Endothelial cell (in vitro differentiated cells): ENCODE measurements around the gene ANKRD33B. TPM values are rescaled to one million over a fixed set of nuclear protein-coding genes. Genes with fewer than 3 reads are reported as not detected.

Experiments
- DNase-seq: peaks from one replicate; pipeline ENCODE4 v3.0.0; 2021; ENCODE audit warnings: low spot score
- H3K27ac Mint-ChIP-seq: one replicate; pipeline ENCODE4 v1.8.0; 2021; ENCODE audit warnings: mixed read lengths, inconsistent platforms; ENCODE audit not compliant: unreplicated experiment
- H3K27me3 Mint-ChIP-seq: one replicate; pipeline ENCODE4 v1.8.0; 2021; ENCODE audit warnings: mild to moderate bottlenecking, moderate library complexity, mixed read lengths, inconsistent platforms; ENCODE audit not compliant: unreplicated experiment
- H3K36me3 Mint-ChIP-seq: one replicate; pipeline ENCODE4 v1.8.0; 2021; ENCODE audit warnings: mild to moderate bottlenecking, low read depth, mixed read lengths, inconsistent platforms; ENCODE audit not compliant: unreplicated experiment
- H3K4me1 Mint-ChIP-seq: one replicate; pipeline ENCODE4 v1.8.0; 2021; ENCODE audit warnings: mild to moderate bottlenecking, mixed read lengths, inconsistent platforms; ENCODE audit not compliant: unreplicated experiment
- H3K4me3 Mint-ChIP-seq: one replicate; pipeline ENCODE4 v1.8.0; 2021; ENCODE audit warnings: mild to moderate bottlenecking, mixed read lengths, inconsistent platforms; ENCODE audit not compliant: unreplicated experiment
- H3K9me3 Mint-ChIP-seq: one replicate; pipeline ENCODE4 v1.8.0; 2021; ENCODE audit warnings: mixed read lengths, inconsistent platforms; ENCODE audit not compliant: unreplicated experiment
- CTCF ChIP-seq: fragments of 200-600 bp; sonication (generic); IDR thresholded peaks from one replicate; pipeline ENCODE4 v1.5.0; 2021; ENCODE audit warnings: antibody characterized with exemption; ENCODE audit not compliant: unreplicated experiment
- total RNA-seq: library from RNA; stranded (reverse); fragmentation: NEBNext Ultra II Directional; extraction: Animal tissue kit (Norgen Biotek cat#: 25700); gene quantifications from one replicate; pipeline ENCODE4 v1.2.1, GENCODE V29; 2021; ENCODE audit not compliant: unreplicated experiment

Gene ANKRD33B
- total RNA-seq, 1 donor from 2014 or later, result 7.0 TPM

- Mint-ChIP-seq H3K27ac (no peak overlapping the region), H3K9me3 (no peaks in the 10 kb centered on the region), H3K4me1 (peaks cover 5% of the 10 kb centered on the region), H3K27me3 (peaks cover 5% of the 10 kb centered on the region), H3K36me3 (peaks cover 8% of the 10 kb centered on the region), H3K4me3 (no peak overlapping the region)
- TF ChIP-seq CTCF, result no peak
- DNase-seq, result no peak
These were observed 53.2 kb downstream of the ANKRD33B start for GRCh38 chr5:10617103-10617502.

GRCh38 chr5:10618311-10618710, 54.4 kb downstream of the ANKRD33B start:
- TF ChIP-seq CTCF, result no peak
- H3K4me1 Mint-ChIP-seq, result peaks cover 7% of the 10 kb centered on the region
- no peak overlapping the region for H3K27ac Mint-ChIP-seq
- no peak overlapping the region for H3K4me3 Mint-ChIP-seq
- DNase-seq, result no peak
- peaks cover 5% of the 10 kb centered on the region for H3K27me3 Mint-ChIP-seq
- H3K9me3 Mint-ChIP-seq, result no peaks in the 10 kb centered on the region
- peaks cover 8% of the 10 kb centered on the region for H3K36me3 Mint-ChIP-seq

GRCh38 chr5:10619649-10620048, 55.8 kb downstream of the ANKRD33B start:
- no peak for DNase-seq
- Mint-ChIP-seq H3K36me3 (peaks cover 8% of the 10 kb centered on the region), H3K27me3 (peaks cover 5% of the 10 kb centered on the region), H3K9me3 (no peaks in the 10 kb centered on the region), H3K4me3 (no peak overlapping the region), H3K4me1 (peaks cover 7% of the 10 kb centered on the region), H3K27ac (no peak overlapping the region)
- no peak for TF ChIP-seq CTCF

- Mint-ChIP-seq H3K9me3 (no peaks in the 10 kb centered on the region), H3K27me3 (peaks cover 5% of the 10 kb centered on the region), H3K27ac (no peak overlapping the region), H3K36me3 (peaks cover 8% of the 10 kb centered on the region), H3K4me1 (peaks cover 7% of the 10 kb centered on the region), H3K4me3 (no peak overlapping the region)
- no peak for DNase-seq
- TF ChIP-seq CTCF, result no peak
These were observed 56.5 kb downstream of the ANKRD33B start for GRCh38 chr5:10620346-10620745.

- peaks cover 5% of the 10 kb centered on the region for H3K27me3 Mint-ChIP-seq
- TF ChIP-seq CTCF, result no peak
- no peak for DNase-seq
- H3K27ac Mint-ChIP-seq, result no peak overlapping the region
- peaks cover 7% of the 10 kb centered on the region for H3K4me1 Mint-ChIP-seq
- peaks cover 8% of the 10 kb centered on the region for H3K36me3 Mint-ChIP-seq
- no peak overlapping the region for H3K4me3 Mint-ChIP-seq
- H3K9me3 Mint-ChIP-seq, result no peaks in the 10 kb centered on the region
These were observed 58.0 kb downstream of the ANKRD33B start for GRCh38 chr5:10621832-10622231.
